NCI-H446 treated with DMSO at 0.1 percent for 48 hours (cell line): ENCODE measurements around the gene ARID3A.
"Not testable (repeated sequence)": the region's sequence is repeated elsewhere in the genome, so short reads cannot be mapped to it uniquely, and the experiment has no call there.

Experiments used
- DNase-seq: peaks from one replicate; lab custom pipeline; 2025; lab: John Stamatoyannopoulos, UW

Gene ARID3A

GRCh38 chr19:947707-948539 lies 22.1 kb downstream of the ARID3A start:
- no peak for DNase-seq

DNA sequence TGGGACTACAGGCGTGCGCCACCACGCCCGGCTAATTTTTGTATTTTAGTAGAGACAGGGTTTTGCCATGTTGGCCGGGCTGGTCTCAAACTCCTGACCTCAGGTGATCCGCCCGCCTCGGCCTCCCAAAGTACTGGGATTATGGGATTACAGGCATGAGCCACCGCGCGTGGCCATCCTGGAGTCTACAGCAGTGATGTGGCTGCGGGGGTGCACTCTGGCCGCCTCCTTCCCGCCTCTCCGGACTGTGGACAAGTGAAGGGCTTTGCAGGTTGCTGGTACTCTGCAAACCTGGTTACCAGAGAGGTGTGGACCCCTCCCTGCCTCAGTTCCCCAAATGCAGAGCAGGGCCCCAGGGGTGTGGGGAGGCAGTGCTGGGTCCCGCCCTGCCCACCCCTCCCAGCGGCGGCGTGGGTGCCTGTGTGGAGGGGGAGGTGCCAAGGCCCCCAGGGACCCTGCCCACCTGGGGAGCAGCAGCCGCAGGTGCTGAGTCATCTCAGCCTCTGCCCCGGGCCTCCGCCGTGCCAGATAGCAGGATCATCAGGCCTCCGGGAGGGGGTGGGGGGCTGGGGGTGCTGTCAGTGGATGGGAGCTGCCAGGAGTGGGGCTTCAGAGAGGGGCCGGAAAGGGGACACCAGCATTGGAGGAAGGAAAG lies 23.1 kb downstream of the ARID3A start:
- DNase-seq: no peak

GRCh38 chr19:950352-951066 lies 24.7 kb downstream of the ARID3A start:
- DNase-seq: no peak

GRCh38 chr19:952049-952679 lies 26.3 kb downstream of the ARID3A start:
- DNase-seq: no peak

DNA sequence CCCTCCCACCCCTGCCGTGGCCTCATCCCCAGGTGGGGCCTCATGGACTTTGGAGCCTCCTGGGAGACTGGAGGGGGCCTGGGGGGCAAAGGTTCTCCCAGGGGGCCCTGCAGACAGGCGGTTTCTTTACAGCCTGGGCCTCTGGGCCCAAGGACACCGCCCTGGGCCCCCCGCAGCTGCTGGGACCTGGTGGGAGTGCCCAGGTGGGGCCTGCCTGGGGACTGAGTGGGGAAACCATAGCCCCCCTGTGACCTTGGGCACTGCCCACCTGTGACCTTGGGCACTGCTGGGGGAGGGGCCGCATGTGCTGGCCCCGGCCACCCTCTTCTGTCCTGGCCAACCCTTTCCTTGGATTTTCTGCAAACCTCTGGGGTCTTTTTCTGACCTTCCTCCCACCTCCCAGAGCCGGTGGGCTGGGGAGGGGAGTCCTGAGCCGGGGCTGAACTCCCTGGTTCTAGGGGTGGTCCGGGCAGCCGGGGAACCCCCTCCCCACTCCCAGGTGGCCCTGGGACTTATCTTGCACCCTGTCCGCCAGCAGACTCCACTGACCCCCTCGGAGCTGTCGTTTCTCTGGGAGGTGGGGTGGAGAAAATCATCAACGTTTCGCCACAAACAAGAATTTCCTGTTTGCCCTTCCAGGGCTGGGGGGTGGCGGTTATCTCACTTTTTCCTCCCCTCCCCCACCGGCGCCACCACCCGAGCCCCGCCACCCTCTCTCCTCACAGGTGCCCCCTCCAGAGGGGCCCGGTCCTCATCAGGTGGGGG lies 27.0 kb downstream of the ARID3A start:
- no peak for DNase-seq

DNA sequence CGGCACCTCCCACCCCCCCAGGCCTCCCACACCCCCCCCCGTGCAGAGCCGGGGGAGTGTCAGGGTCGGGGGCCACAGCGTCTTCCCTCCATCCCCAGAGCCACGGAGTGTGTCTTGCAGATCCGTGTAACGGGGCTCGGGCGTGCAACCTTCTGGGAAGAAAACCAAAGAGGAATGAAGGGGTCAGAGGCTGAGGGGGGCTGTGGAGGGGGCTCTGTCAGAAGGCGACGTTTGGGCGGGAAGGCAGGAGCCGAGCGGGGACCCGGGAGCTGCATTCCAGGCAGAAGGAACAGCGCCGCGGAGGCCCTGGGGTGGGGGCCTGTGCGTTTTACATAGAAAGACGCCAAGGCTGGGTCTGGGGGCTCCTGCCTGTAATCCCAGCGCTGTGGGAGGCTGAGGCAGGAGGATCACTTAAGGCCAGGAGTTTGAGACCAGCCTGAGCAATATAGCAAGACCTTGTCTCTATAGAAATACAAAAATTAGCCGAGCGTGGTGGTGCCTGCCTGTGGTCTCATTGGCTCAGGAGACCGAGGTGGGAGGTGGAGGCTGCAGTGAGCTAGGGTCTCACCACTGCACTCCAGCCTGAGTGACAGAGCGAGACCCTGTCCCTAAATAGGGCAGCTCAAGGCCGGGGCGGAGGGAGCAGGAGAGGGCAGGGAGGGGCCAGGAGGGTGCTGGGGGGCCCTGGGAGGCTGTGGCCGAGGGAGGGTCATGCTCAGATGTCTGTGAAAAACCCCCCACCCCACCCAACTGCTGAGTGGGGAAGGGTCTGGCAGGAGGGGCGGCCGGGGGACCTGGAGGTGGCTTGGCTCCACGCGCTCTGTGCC lies 27.8 kb downstream of the ARID3A start:
- DNase-seq: no peak

- no peak for DNase-seq
Observed at GRCh38 chr19:954272-954671, 28.4 kb downstream of the ARID3A start.

DNA sequence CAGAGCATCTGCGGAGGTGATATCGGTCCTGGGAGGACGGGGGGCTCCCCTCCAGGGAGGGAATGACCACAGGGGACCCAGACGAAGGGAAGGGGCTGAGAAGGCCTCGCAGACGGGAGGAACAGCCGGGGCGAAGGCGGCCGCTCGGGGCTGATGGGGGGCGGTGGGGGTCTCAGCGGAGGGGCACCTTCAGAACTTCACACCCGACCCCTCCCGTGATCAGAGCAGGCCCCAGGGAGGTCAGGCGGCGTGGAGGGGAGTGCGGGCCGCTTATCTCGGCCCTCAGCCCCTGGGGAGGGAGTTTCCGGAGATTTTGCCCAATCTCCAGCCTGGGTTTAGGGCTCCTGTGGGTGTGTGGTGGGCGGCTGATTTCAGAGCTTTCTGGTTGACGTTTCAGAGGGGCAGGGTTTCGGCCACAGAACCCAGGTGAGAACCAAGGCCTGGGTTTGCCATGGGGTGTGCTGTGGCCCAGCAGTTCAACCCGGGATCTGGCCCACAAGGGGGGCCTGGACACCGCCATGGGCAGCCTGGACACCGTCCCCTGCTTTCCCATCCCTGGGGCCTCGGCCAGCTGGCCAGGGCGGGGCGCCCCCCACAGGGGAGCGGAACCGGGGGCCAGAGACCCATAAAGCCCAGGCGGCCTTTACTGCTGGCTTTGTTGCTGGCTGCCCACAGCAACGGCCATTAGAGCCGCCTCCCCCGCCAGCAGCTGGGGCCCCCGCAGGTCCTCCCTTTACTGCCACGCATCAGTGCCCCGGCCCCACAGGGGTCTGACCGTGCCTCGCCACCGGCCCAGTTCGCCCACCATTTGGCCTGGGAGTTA lies 29.0 kb downstream of the ARID3A start:
- DNase-seq: no peak

DNA sequence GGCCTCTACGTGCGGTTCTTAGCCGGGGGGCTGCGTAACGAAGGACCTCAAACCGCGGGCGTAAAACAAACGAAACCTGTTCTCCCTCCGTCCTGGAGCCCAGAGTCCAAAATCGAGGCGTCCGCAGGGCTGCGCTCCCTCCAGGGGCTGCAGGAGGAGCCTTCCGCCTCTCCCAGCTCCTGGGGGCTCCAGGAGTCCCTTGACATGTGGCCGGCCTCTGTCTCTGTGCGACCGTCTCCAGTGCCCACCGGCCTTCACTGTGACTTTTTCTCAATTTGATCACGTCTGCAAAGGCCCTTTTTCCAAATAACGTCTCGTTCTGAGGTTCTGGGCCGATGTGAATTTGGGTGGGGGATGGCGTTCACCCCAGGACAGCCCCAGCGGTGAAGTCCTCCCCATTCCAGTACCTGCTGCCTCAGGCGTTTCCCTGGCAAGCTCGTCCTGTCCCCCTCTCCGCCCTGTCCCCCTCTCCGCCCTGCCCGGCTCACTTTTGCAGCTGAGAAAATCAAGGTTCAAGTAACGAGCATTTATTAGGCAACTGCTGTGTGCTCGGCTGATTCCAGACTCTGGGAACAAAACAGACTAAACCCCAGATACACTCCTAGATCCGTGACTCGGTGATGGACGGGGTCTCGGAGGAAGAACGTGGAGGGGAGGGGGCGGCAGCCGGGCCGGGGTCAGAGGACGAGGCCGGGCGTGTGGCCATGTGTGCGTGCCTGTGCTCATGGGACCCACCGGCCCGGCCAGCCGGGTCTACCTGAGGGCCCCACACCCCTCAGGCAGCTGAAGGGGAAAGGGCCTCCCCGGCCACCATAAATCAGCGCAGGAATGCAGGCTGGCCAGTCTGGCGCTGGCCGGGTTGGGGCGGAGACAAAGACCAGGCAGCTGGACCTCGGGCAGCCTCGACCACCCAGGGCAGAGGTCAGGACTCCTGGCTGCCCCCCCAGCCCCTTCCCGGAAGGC lies 30.2 kb downstream of the ARID3A start:
- DNase-seq: no peak

GRCh38 chr19:956766-957440 lies 31.1 kb downstream of the ARID3A start:
- no peak for DNase-seq

DNA sequence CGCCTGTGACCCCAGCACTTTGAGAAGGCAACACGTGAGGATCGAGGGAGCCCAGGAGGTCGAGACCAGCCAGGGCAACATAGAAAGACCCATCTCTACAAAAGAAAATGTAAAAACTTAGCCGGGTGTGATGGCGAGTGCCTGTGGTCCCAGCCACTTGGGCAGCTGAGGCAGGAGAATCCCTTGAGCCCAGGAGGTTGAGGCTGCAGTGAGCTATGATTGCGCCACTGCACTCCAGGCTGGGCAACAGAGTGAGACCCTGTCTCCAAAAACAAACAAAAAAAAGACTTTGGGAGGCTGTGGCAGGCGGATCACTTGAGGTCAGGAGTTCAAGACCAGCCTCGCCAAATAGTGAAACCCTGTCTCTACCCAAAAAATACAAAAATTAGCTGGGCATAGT lies 31.7 kb downstream of the ARID3A start:
- DNase-seq: not testable (repeated sequence)

DNA sequence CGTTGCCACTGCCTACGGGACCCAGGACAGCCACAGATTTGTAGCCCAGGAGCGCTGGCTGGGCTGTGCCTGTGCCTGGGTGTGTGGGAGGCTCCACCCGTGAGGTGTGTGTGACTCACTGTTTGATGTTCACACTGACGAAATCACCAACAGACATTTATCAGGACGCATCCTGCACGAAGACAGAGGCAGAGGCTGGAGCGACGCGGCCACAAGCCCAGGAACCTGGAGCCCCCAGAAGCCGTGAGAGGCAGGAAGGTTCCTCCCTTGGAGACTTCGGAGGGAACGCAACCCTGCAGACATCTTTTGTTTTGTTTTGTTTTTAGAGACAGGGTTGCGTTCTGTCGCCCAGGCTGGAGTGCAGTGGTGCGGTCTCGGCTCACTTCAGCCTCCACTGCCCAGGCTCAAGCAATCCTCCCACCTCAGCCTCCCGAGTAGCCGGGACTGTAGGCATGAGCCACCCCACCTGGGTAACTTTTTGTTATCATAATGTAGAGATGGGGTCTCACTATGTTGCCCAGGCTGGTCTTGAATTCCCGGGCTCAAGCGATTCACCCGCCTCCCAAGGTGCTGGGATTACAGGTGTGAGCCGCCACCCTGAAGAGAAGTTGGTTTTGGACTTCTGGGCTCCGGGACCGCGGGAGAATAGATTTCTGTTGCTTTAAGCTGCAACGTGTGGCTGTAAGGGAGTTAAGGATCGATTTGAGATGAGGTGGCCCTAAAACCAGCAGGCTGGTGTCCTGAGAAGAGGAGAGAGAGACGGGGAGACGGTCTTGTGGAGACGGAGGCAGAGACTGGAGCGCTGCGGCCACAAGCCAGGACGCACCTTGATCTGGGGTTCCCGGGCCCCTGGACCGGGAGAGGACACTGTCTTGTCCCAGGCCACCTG lies 33.4 kb downstream of the ARID3A start:
- DNase-seq: no peak

- DNase-seq: no peak
Observed at GRCh38 chr19:960020-960419, 34.2 kb downstream of the ARID3A start.

DNA sequence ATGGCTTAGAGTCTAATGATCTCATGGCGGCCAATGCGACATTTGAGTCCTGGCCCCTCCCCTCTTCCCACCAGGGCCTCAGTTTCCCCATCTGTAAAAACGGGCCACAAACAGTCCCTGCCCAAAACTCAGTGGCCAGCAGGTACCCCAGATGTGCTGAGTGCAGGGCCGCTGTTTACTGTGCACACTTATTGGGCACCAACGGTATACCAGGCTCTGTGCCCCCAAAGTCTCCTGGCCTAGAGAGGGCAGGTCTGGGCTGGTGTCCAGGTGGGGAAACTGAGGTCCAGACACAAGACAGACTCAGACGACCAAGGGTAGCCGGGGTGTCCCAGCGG lies 34.7 kb downstream of the ARID3A start:
- DNase-seq: no peak

- no peak for DNase-seq
Observed at GRCh38 chr19:961866-962620, 36.2 kb downstream of the ARID3A start.

DNA sequence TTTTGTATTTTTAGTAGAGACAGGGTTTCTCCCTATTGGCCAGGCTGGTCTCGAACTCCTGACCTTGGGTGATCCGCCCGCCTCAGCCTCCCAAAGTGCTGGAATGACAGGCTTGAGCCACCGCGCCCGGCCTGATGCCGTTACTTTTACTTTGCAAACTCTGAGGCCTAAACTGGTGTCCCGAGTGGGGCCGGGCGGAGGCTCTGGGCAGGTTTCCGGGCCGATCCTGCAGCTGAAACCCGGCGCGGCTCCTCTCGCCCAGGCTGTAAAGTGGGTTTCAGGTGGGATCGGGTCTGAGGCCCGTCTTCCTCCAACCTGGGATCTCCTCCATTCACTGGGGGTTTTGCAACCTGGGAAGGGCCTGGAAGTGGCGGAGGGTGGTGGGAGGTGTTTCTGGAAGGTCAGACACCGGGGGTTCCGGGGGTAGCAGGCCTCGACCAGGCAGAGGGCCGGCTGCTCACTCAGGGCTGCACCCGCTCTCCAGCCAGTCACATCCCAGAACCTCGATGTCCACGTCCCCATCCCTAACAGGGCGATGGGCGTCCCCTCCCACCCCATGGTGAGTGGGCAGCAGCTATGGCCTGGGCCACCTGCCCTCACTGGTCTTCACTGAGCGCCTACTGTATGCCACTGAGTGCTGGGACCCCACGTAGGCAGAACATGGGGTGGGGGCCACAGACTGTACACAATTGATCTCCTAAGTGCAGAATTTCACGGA lies 37.0 kb downstream of the ARID3A start:
- DNase-seq: no peak
